Measurements from ENCODE around the gene IQGAP3. TPM values are rescaled to one million over a fixed set of nuclear protein-coding genes. Genes with fewer than 3 reads are reported as not detected.

IQGAP3 gene
- total RNA-seq, 3 donors from 2014 or later = 3.4 to 15.5 (median 5.7) TPM

DNA sequence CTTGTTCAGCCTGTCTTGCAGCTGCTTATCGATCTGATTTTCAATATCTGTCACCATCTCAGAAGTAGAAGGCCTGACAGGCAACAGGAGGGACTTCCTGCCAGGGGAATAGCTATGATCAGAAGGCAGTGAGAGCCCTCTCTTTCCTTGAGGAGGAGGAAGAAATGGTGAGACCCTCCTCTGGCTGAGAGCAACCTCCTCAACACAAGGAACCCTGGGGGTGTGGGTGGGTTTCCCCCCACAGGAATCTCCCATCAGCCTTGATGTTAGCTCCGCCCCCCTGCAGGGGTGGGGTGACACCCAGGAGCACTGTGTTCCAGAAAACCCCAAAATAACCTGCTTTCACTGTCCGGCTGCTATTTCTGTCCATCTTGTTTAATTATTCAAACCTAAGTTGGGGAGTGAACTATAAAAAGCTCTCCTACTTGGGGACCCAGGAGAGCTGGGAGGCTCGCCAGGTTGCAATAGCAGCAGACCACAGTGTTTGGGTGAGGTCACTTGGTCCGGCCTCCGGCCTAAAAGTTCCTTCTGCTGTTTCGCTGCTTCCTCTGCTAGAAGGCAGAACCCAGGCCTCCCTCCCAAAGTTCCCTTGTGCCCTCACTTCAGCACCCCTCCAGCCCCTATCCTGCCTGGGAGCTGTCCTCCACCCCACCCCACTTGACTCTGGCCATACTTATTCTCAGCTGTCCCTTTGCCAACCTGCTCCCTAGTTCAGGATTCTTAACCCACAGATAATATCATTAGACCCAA, 64.0 kb downstream of the IQGAP3 start:
- no peaks in the 10 kb centered on the region for H3K36me3 ChIP-seq (ENCODE audit: low read depth)
- H3K4me1 ChIP-seq (ENCODE audit: low read depth) = peaks cover 19% of the 10 kb centered on the region
- H3K9me3 ChIP-seq = no peaks in the 10 kb centered on the region
- ATAC-seq (no peak), DNase-seq (peak; percentile 63 to 76 (median 64))
- intact Hi-C loops (cut with DNase I, micrococcal nuclease) = no loop called here
- no peak overlapping the region for H3K4me3 ChIP-seq
- TF ChIP-seq, protein P1, sequence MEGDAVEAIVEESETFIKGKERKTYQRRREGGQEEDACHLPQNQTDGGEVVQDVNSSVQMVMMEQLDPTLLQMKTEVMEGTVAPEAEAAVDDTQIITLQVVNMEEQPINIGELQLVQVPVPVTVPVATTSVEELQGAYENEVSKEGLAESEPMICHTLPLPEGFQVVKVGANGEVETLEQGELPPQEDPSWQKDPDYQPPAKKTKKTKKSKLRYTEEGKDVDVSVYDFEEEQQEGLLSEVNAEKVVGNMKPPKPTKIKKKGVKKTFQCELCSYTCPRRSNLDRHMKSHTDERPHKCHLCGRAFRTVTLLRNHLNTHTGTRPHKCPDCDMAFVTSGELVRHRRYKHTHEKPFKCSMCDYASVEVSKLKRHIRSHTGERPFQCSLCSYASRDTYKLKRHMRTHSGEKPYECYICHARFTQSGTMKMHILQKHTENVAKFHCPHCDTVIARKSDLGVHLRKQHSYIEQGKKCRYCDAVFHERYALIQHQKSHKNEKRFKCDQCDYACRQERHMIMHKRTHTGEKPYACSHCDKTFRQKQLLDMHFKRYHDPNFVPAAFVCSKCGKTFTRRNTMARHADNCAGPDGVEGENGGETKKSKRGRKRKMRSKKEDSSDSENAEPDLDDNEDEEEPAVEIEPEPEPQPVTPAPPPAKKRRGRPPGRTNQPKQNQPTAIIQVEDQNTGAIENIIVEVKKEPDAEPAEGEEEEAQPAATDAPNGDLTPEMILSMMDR (IDR thresholded peaks at IDR 0.05) = no peak

DNA sequence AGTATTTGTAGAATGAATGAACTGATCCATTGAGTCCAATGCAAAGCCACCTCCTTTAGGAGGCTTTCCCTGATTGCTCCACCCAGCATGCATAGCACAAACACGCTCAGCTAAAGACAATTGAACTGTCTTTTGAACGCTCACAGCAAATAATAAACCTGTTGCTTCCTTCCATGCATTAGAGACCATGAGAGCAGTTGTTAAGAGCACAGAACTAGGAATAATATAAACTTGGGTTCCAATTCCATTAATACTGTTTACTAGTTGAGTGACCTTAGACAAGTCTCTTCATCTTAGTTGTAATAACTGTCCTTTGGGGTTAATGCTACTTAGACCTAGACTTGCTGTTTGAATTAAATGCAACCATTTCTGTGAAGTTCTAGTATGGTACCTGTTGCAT, 65.9 kb downstream of the IQGAP3 start:
- no peaks in the 10 kb centered on the region for H3K9me3 ChIP-seq
- no peak overlapping the region for H3K4me3 ChIP-seq
- TF ChIP-seq, protein P1 (IDR thresholded peaks at IDR 0.05) = no peak
- intact Hi-C loops (cut with DNase I, micrococcal nuclease) = no loop called here
- ATAC-seq (no peak), DNase-seq (no peak)
- peaks cover 33% of the 10 kb centered on the region for H3K4me1 ChIP-seq (ENCODE audit: low read depth)
- H3K36me3 ChIP-seq (ENCODE audit: low read depth) = no peaks in the 10 kb centered on the region

DNA sequence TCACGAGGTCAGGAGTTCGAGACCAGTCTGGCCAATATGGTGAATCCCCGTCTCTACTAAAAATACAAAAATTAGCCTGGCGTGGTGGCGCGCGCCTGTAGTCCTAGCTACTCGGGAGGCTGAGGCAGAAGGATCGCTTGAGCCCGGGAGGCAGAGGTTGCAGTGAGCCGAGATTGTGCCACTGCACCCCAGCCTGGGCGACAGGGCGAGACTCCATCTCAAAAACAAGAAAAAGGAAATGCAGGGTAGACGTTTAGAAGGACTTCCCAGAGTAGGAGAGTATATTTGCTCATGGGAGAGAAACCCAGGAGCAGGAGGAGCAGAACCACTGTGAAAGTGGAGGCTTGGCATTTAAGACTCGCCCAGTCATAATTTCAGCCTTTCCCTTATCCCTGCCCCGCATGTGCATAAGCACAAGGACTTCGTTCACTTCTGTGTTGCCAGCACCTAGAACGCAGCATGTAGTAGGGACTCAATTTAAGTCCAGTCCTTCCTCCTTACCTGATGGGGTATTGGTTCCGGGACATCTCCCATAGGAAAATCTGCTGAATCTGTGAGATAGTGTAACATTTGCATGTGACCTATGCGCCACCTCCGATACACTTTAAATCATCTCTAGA, 66.6 kb downstream of the IQGAP3 start:
- H3K4me1 ChIP-seq (ENCODE audit: low read depth) = peaks cover 33% of the 10 kb centered on the region
- H3K36me3 ChIP-seq (ENCODE audit: low read depth) = peaks cover under 1% of the 10 kb centered on the region
- intact Hi-C loops (cut with DNase I, micrococcal nuclease) = no loop called here
- TF ChIP-seq, protein P1 (IDR thresholded peaks at IDR 0.05) = no peak
- no peak overlapping the region for H3K4me3 ChIP-seq
- ATAC-seq = no peak
- H3K9me3 ChIP-seq = no peaks in the 10 kb centered on the region
- DNase-seq = no peak

DNA sequence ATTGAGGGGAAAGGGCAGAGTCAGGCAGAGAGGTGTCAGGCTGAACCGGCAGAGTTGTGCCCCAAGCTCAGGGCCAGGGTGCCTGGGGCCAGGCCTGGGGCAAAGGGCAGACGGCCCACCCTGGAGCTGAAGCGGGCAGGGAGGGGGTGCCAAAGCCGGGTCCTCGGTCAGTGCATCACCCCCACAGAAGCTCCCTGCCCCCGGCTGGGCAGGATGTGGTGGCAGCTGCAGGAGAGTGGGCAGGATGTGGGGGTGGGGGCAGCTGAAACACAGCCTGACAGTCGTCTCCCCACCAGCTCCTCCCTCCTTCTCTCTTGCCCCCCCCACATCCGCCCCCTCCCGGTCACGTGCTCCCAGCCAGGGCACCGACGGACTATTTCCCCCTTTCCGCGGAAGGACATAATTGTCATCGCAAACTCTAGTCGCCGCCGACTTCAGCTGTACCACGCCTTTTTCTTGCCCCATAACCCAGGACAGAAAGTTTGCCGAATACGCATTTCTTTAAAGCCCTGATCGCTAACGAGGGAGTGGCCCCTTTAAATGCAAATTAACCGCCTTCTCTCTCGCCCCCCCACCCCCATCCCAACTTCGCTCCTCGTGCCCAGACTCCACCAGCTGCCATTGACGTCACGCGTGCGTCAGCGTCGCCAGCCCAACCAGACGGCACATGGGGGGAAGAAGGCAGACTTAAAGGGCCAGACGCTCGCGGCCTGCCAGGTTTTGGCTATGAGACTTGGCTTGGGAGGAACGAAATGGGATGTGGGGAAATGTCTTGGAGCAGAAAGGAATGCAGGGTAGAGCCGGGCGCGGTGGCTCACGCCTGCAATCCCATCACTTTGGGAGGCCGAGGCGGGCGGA, 67.3 kb downstream of the IQGAP3 start:
- Histone ChIP-seq H3K9me3 (no peaks in the 10 kb centered on the region), H3K4me1 (ENCODE audit: low read depth) (peaks cover 33% of the 10 kb centered on the region), H3K36me3 (ENCODE audit: low read depth) (peaks cover 3% of the 10 kb centered on the region), H3K4me3 (no peak overlapping the region)
- intact Hi-C loops (cut with DNase I, micrococcal nuclease) = no loop called here
- peak; percentile 99 to 100 (median 100) for DNase-seq
- peak; percentile 59 for ATAC-seq
- TF ChIP-seq, protein P1 (IDR thresholded peaks at IDR 0.05) = no peak

DNA sequence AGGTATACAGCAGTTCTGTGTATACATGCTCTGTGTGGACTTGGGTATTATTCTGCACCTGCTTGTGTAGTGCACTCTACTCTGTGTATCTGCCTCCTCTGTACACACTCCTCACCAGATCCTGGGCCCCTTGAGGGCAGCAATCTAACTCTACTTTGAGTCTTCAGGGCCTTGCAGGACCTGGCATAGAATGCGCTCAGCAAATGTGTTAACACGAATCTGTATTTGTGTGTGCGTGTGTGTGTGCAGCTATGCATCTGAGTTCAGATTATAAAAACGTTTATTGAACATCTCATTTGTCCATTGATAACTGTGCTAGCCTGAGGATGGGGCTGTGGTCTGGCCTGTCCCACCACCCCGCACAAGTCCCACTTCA, 67.9 kb downstream of the IQGAP3 start:
- TF ChIP-seq, protein P1 (IDR thresholded peaks at IDR 0.05) = no peak
- intact Hi-C loops (cut with DNase I, micrococcal nuclease) = no loop called here
- no peaks in the 10 kb centered on the region for H3K9me3 ChIP-seq
- H3K4me3 ChIP-seq = no peak overlapping the region
- H3K36me3 ChIP-seq (ENCODE audit: low read depth) = peaks cover 3% of the 10 kb centered on the region
- H3K4me1 ChIP-seq (ENCODE audit: low read depth) = peaks cover 33% of the 10 kb centered on the region
- ATAC-seq (no peak), DNase-seq (no peak)

Measured in mucosa of descending colon (tissue), 3 donors.